Measurements from ENCODE around the gene PGAP6. TPM values are rescaled to one million over a fixed set of nuclear protein-coding genes. Genes with fewer than 3 reads are reported as not detected.

The PGAP6 gene
- total and polyA plus RNA-seq, 12 donors = 18.2 to 66.7 (median 42.3) TPM

- no peaks in the 10 kb centered on the region for H3K27me3 ChIP-seq
- intact Hi-C loops (cut with DNase I) = no loop called here
- peaks cover 0 to 68% of the 10 kb centered on the region in 2 donors for H3K36me3 ChIP-seq (replicated peaks in 1 of 2)
- H3K4me3 ChIP-seq = no peak overlapping the region
- H3K4me1 ChIP-seq (replicated peaks in 1 of 2) = peaks cover 6 to 13% of the 10 kb centered on the region in 2 donors
- DNase-seq = peak in 1 of 7 donors; percentile 85
- H3K27ac ChIP-seq = peak overlapping the region in 1 of 5 donors; percentile 57
- no peak for TF ChIP-seq POLR2A (IDR thresholded peaks at IDR 0.05)
- TF ChIP-seq, protein P1, sequence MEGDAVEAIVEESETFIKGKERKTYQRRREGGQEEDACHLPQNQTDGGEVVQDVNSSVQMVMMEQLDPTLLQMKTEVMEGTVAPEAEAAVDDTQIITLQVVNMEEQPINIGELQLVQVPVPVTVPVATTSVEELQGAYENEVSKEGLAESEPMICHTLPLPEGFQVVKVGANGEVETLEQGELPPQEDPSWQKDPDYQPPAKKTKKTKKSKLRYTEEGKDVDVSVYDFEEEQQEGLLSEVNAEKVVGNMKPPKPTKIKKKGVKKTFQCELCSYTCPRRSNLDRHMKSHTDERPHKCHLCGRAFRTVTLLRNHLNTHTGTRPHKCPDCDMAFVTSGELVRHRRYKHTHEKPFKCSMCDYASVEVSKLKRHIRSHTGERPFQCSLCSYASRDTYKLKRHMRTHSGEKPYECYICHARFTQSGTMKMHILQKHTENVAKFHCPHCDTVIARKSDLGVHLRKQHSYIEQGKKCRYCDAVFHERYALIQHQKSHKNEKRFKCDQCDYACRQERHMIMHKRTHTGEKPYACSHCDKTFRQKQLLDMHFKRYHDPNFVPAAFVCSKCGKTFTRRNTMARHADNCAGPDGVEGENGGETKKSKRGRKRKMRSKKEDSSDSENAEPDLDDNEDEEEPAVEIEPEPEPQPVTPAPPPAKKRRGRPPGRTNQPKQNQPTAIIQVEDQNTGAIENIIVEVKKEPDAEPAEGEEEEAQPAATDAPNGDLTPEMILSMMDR (IDR thresholded peaks at IDR 0.05) = no peak
- H3K9me3 ChIP-seq (replicated peaks in 1 of 3) = no peaks in the 10 kb centered on the region
- WGBS, 4 donors = 86 to 95% (median 88%) methylated on average over 16 to 31 of the region's 31 CpGs
Observed at GRCh38 chr16:371515-372301, 10.1 kb downstream of the PGAP6 start.

DNA sequence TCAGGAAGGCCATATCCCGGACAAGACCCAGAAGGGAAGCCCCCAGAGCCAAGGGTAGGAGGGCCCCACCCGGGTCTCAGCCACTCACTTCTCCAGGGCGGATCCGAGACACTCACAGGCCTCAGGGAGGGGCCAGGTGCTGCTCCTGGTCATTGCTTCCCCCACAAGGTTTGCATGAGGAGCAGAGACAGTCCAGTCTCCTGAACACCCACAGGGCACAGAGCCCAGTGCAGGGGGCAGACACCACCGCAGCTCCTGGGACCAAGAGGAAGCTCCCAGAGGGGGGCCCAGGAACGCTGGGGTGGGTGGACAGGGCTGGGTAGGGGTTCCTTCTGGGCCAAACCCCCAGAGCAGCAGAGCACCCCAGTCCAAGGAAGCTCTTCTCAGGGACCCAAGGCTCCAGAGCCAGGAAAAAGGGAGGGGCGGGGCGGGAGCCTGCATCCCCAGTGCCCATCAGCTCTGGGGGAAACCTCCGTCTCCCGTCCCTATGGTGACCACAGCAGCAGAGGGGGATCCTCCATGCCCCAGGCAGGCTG lies 10.7 kb downstream of the PGAP6 start:
- H3K27ac ChIP-seq = peak overlapping the region; percentile 3 to 61 (median 48)
- H3K27me3 ChIP-seq = no peaks in the 10 kb centered on the region
- peaks cover 6 to 13% of the 10 kb centered on the region in 2 donors for H3K4me1 ChIP-seq (replicated peaks in 1 of 2)
- TF ChIP-seq POLR2A (IDR thresholded peaks at IDR 0.05) = no peak
- TF ChIP-seq, protein P1 (IDR thresholded peaks at IDR 0.05) = no peak
- 51 to 62% (median 53%) methylated on average over 4 to 10 of the region's 10 CpGs for WGBS, 4 donors
- no peaks in the 10 kb centered on the region for H3K9me3 ChIP-seq (replicated peaks in 1 of 3)
- intact Hi-C loops (cut with DNase I) = no loop called here
- DNase-seq = peak in 1 of 7 donors; percentile 36
- peaks cover 0 to 66% of the 10 kb centered on the region in 2 donors for H3K36me3 ChIP-seq (replicated peaks in 1 of 2)
- peak overlapping the region in 1 of 4 donors; percentile 58 for H3K4me3 ChIP-seq

DNA sequence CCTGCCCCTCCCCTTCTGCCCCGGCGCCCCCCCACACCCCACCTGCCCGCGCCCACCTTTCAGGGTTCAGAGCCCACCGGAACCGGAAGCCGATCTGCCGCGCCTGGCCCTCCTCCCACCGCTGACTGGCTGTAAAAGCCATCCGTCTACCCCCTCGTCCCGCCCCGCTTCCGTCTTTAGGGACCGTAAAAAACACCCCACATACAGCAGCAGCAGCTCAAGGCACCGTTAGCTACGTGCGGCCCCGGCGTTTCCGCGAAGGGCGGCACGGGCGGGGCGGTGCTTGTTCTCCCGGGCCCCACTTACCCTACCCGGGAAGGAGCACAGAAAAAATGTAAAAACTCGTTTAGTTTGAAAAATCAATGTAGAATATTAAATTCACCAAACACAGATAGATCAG lies 11.3 kb downstream of the PGAP6 start, which contains the start of gene MRPL28:
TSS of gene MRPL28 (minus strand) at position 96 of the 400 bp plus-strand sequence. CDS start 320 bp downstream, outside the sequence.
- peak in 1 of 2 donors; percentile 30 for TF ChIP-seq POLR2A (IDR thresholded peaks at IDR 0.05)
- TF ChIP-seq, protein P1 (IDR thresholded peaks at IDR 0.05) = no peak
- Histone ChIP-seq H3K4me3 (peak within 1 kb of the TSS in 2 of 4 donors; percentile 9 to 58), H3K9me3 (replicated peaks in 1 of 3) (no peaks in the 10 kb centered on the region), H3K36me3 (replicated peaks in 1 of 2) (peaks cover 0 to 61% of the 10 kb centered on the region in 2 donors), H3K4me1 (replicated peaks in 1 of 2) (peaks cover 6 to 13% of the 10 kb centered on the region in 2 donors), H3K27ac (peak within 1 kb of the TSS; percentile 3 to 61 (median 48)), H3K27me3 (no peaks in the 10 kb centered on the region)
- DNase-seq = peak; percentile 93 to 98 (median 94)
- intact Hi-C loops (cut with DNase I) = no loop called here
- 0 to 2% (median 1%) methylated on average over 14 to 29 of the region's 30 CpGs for WGBS, 4 donors

- peaks cover 0 to 57% of the 10 kb centered on the region in 2 donors for H3K36me3 ChIP-seq (replicated peaks in 1 of 2)
- no peaks in the 10 kb centered on the region for H3K27me3 ChIP-seq
- intact Hi-C loops (cut with DNase I) = no loop called here
- H3K27ac ChIP-seq = peak overlapping the region in 1 of 5 donors; percentile 61
- WGBS, 4 donors = 17 to 30% (median 24%) methylated on average over 23 to 44 of the region's 44 CpGs
- TF ChIP-seq, protein P1 (IDR thresholded peaks at IDR 0.05) = no peak
- TF ChIP-seq POLR2A (IDR thresholded peaks at IDR 0.05) = no peak
- H3K4me1 ChIP-seq (replicated peaks in 1 of 2) = peaks cover 6 to 13% of the 10 kb centered on the region in 2 donors
- peak in 1 of 7 donors; percentile 26 for DNase-seq
- H3K9me3 ChIP-seq (replicated peaks in 1 of 3) = no peaks in the 10 kb centered on the region
- peak overlapping the region in 2 of 4 donors; percentile 9 to 58 for H3K4me3 ChIP-seq
Observed at GRCh38 chr16:369866-370436, 11.8 kb downstream of the PGAP6 start.

Data from adrenal gland (tissue), 12 donors.